Brain pericyte (primary cell): ENCODE results near the gene HIVEP3.

Source experiments
- DNase-seq: peaks from one replicate; pipeline ENCODE4 v3.0.0-alpha.2; 2012; ENCODE audit warnings: low read depth, low spot score

Gene HIVEP3

GRCh38 chr1:41632781-41633575, 285.7 kb downstream of the HIVEP3 start:
- DNase-seq, result no peak

- no peak for DNase-seq
Measured at GRCh38 chr1:41631971-41632370, 286.8 kb downstream of the HIVEP3 start.

GRCh38 chr1:41631154-41631553, 287.6 kb downstream of the HIVEP3 start:
- no peak for DNase-seq

GRCh38 chr1:41629571-41629970, 289.2 kb downstream of the HIVEP3 start:
- DNase-seq, result no peak

- DNase-seq, result no peak
Measured at GRCh38 chr1:41629141-41629540, 289.6 kb downstream of the HIVEP3 start.

GRCh38 chr1:41627491-41628280, 291.0 kb downstream of the HIVEP3 start:
- DNase-seq, result no peak

- DNase-seq, result no peak
Measured at GRCh38 chr1:41626616-41627375, 291.9 kb downstream of the HIVEP3 start.

- no peak for DNase-seq
Measured at GRCh38 chr1:41626146-41626545, 292.6 kb downstream of the HIVEP3 start.

- DNase-seq, result no peak
Measured at GRCh38 chr1:41623736-41624135, 295.0 kb downstream of the HIVEP3 start.

- DNase-seq, result no peak
Measured at GRCh38 chr1:41622859-41623732, 295.6 kb downstream of the HIVEP3 start.

- DNase-seq, result no peak
Measured at GRCh38 chr1:41622402-41622801, 296.3 kb downstream of the HIVEP3 start.

- DNase-seq, result no peak
Measured at GRCh38 chr1:41621791-41622190, 296.9 kb downstream of the HIVEP3 start.

- no peak for DNase-seq
Measured at GRCh38 chr1:41621256-41621655, 297.5 kb downstream of the HIVEP3 start.

- DNase-seq, result no peak
Measured at GRCh38 chr1:41620365-41621169, 298.2 kb downstream of the HIVEP3 start.

- DNase-seq, result no peak
Measured at GRCh38 chr1:41619511-41620364, 299.0 kb downstream of the HIVEP3 start.

GRCh38 chr1:41618871-41619270, 299.9 kb downstream of the HIVEP3 start:
- no peak for DNase-seq

- no peak for DNase-seq
Measured at GRCh38 chr1:41618066-41618825, 300.5 kb downstream of the HIVEP3 start.

GRCh38 chr1:41617336-41617735, 301.4 kb downstream of the HIVEP3 start:
- no peak for DNase-seq

GRCh38 chr1:41616563-41616962, 302.2 kb downstream of the HIVEP3 start:
- no peak for DNase-seq
